ENCODE results near the gene FAM184A. TPM values are rescaled to one million over a fixed set of nuclear protein-coding genes. Genes with fewer than 3 reads are reported as not detected.
"Not testable (repeated sequence)": the region's sequence is repeated elsewhere in the genome, so short reads cannot be mapped to it uniquely, and the experiment has no call there.

FAM184A gene
- total RNA-seq, 4 donors from 2014 or later, result 0.20 to 13.1 (median 2.9) TPM

DNA sequence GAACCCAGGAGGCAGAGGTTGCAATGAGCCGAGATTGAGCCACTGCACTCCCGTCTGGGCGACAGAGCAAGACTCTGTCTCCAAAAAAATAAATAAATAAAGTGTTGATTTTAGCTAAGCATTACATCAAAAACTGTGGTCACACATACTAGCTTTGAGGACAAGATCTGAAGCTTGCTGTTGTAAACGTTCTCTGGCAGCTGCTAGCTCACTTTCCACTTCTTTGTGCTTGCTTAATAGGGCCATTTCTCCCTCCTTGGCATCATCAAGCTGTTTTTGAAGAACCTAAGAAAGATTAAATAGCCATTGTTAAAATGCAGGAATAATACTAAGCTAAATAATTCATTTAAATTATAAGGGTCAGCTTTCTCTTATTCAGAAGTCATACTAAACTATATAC is 55.7 kb downstream of the FAM184A start:
- Histone ChIP-seq H3K4me1 (no peaks in the 10 kb centered on the region), H3K27ac (no peak overlapping the region), H3K36me3 (no peaks in the 10 kb centered on the region), H3K4me3 (no peak overlapping the region), H3K9me3 (no peaks in the 10 kb centered on the region), H3K27me3 (no peaks in the 10 kb centered on the region)
- intact Hi-C loops (cut with DNase I; ENCODE audit: low total_unique reads) (no loop called here), in situ Hi-C loops (cut with MboI; ENCODE audit: low pct_ligation_motif_present in 1 of 4, low pct_unique_long_range_greater_than_20kb in 1 of 4, low sequenced_read_pairs in 3 of 4) (no loop called here)
- no peak for DNase-seq
- TF ChIP-seq, protein P1, sequence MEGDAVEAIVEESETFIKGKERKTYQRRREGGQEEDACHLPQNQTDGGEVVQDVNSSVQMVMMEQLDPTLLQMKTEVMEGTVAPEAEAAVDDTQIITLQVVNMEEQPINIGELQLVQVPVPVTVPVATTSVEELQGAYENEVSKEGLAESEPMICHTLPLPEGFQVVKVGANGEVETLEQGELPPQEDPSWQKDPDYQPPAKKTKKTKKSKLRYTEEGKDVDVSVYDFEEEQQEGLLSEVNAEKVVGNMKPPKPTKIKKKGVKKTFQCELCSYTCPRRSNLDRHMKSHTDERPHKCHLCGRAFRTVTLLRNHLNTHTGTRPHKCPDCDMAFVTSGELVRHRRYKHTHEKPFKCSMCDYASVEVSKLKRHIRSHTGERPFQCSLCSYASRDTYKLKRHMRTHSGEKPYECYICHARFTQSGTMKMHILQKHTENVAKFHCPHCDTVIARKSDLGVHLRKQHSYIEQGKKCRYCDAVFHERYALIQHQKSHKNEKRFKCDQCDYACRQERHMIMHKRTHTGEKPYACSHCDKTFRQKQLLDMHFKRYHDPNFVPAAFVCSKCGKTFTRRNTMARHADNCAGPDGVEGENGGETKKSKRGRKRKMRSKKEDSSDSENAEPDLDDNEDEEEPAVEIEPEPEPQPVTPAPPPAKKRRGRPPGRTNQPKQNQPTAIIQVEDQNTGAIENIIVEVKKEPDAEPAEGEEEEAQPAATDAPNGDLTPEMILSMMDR (IDR thresholded peaks at IDR 0.05), result no peak
- TF ChIP-seq POLR2A (IDR thresholded peaks at IDR 0.05) (no peak), EP300 (IDR thresholded peaks at IDR 0.05; ENCODE audit: low read depth) (no peak), POLR2AphosphoS5 (IDR thresholded peaks at IDR 0.05) (no peak)
- WGBS, 2 donors (ENCODE audit: low coverage in 1 of 2), result 61 to 65% methylated on average over 4 of the region's 4 CpGs

DNA sequence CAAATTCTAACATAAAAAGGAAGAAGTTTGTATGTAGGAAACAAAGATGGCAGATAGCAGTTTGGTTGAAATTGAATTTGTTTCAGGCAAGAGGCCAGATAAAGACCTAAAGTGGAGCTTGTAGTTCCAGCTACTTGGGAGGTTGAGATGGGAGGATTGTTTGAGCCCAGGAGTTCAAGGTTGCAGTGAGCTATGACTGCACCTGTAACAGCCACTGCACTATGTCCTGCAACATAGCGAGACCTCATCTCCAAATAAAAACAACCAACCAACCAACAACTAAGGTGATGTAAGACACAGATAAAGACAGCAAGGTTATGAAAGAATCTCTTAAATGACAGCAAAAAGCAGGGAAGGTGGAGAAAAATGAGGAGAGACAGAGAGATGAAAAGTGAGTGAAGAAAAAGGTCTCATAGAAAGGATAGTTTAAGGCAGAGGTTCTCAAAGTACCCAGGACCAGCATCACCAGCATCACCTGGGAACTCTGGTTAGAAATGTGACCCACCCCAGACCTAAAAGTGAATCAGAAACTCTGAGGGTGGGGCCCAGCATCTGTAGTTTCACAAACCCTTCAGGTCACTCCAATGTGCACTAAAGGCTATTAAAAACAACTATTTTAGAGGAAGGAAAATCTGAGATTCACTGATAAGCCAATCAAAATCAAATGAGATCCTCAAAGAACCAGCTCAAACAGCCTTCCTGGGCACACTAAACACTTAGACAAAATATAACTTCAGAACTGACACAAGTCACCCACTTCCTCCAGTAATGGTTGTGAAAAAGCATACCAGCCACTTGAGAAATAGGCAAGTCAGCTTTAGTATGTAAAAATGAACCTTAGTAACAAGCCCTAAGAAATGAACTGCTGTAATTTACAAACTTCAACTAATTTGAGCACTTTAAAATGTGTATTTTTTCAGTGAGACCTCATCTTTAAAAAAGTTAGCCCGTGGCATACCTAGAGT is 57.6 kb downstream of the FAM184A start:
- no peak for DNase-seq
- Histone ChIP-seq H3K4me1 (no peaks in the 10 kb centered on the region), H3K4me3 (no peak overlapping the region), H3K9me3 (no peaks in the 10 kb centered on the region), H3K27me3 (no peaks in the 10 kb centered on the region), H3K36me3 (no peaks in the 10 kb centered on the region), H3K27ac (no peak overlapping the region)
- in situ Hi-C loops (cut with MboI; ENCODE audit: low pct_ligation_motif_present in 1 of 4, low pct_unique_long_range_greater_than_20kb in 1 of 4, low sequenced_read_pairs in 3 of 4), result no loop called here
- WGBS, 2 donors (ENCODE audit: low coverage in 1 of 2), result 71 to 98% methylated on average over 1 to 2 of the region's 2 CpGs
- TF ChIP-seq POLR2AphosphoS5 (IDR thresholded peaks at IDR 0.05), result no peak
- TF ChIP-seq, protein P1 (IDR thresholded peaks at IDR 0.05), result no peak
- no peak for TF ChIP-seq POLR2A (IDR thresholded peaks at IDR 0.05)
- TF ChIP-seq EP300 (IDR thresholded peaks at IDR 0.05; ENCODE audit: low read depth), result no peak
- intact Hi-C loops (cut with DNase I; ENCODE audit: low total_unique reads), result no loop called here

DNA sequence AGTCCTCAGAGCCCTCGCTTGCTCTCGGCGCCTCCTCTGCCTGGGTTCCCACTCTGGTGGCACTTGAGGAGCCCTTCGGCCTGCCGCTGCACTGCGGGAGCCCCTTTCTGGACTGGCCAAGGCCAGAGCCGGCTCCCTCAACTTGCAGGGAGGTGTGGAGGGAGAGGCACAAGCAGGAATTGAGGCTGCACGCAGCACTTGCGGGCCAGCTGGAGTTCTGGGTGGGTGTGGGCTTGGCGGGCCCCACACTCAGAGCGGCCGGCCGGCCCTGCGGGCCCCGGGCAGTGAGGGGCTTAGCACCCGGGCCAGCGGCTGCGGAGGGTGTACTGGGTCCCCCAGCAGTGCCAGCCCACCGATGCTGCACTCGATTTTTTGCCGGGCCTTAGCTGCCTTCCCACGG is 63.3 kb downstream of the FAM184A start:
- H3K27me3 ChIP-seq; H3K4me1 ChIP-seq; H3K27ac ChIP-seq; H3K9me3 ChIP-seq; H3K36me3 ChIP-seq; DNase-seq; H3K4me3 ChIP-seq; in situ Hi-C loops (cut with MboI; ENCODE audit: low pct_ligation_motif_present in 1 of 4, low pct_unique_long_range_greater_than_20kb in 1 of 4, low sequenced_read_pairs in 3 of 4); intact Hi-C loops (cut with DNase I; ENCODE audit: low total_unique reads): not testable (repeated sequence)
- 96 to 100% methylated on average over 1 to 13 of the region's 22 CpGs for WGBS, 2 donors (ENCODE audit: low coverage in 1 of 2)

DNA sequence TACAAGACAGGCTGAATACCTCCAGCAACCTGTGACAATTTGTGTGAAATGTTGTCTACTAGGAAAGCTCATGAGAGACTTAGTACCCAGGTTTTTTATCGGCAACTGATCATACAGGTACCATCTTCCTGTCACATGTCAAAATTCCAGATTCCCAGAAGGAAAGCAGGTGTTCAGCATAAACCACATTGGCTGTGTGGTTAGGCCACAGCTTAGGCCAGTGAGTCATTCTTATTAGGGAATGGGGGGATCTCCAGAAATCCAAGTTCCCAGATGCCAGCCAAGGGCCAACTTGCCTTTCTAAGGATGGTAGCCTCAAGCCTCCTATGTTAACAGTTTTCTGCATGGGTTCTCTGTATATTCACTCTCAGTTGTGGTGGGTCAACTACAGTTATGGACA is 65.9 kb downstream of the FAM184A start:
- DNase-seq, result no peak
- Histone ChIP-seq H3K4me1 (no peaks in the 10 kb centered on the region), H3K27ac (no peak overlapping the region), H3K4me3 (no peak overlapping the region), H3K36me3 (no peaks in the 10 kb centered on the region), H3K9me3 (no peaks in the 10 kb centered on the region), H3K27me3 (no peaks in the 10 kb centered on the region)
- WGBS, 2 donors (ENCODE audit: low coverage in 1 of 2), result 92 to 100% methylated on average over 1 of the region's 1 CpG
- intact Hi-C loops (cut with DNase I; ENCODE audit: low total_unique reads) (no loop called here), in situ Hi-C loops (cut with MboI; ENCODE audit: low pct_ligation_motif_present in 1 of 4, low pct_unique_long_range_greater_than_20kb in 1 of 4, low sequenced_read_pairs in 3 of 4) (no loop called here)
- TF ChIP-seq EP300 (IDR thresholded peaks at IDR 0.05; ENCODE audit: low read depth) (no peak), POLR2AphosphoS5 (IDR thresholded peaks at IDR 0.05) (no peak), POLR2A (IDR thresholded peaks at IDR 0.05) (no peak)
- TF ChIP-seq, protein P1 (IDR thresholded peaks at IDR 0.05), result no peak

DNA sequence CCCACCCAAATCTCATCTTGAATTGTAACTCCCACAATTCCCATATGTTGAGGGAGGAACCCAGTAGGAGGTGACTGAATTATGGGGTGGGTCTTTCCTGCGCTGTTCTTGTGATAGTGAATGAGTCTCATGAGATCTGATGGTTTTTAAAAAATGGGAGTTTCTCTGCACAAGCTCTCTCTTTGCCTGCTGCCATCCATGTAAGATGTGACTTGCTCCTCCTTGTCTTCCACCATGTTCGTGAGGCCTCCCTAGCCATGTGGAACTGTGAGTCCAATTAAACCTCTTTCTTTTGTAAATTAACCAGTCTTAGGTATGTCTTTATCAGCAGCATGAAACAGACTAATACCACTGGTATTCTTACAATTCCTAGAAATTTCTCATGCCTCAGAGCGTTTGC is 69.2 kb downstream of the FAM184A start:
- WGBS, 2 donors (ENCODE audit: low coverage in 1 of 2), result 86 to 95% methylated on average over 3 of the region's 3 CpGs
- H3K27me3 ChIP-seq; H3K4me1 ChIP-seq; H3K4me3 ChIP-seq; intact Hi-C loops (cut with DNase I; ENCODE audit: low total_unique reads); H3K36me3 ChIP-seq; DNase-seq; in situ Hi-C loops (cut with MboI; ENCODE audit: low pct_ligation_motif_present in 1 of 4, low pct_unique_long_range_greater_than_20kb in 1 of 4, low sequenced_read_pairs in 3 of 4); H3K27ac ChIP-seq; H3K9me3 ChIP-seq: not testable (repeated sequence)
